PC-9 (cell line): ENCODE measurements around the gene XXYLT1. TPM values are rescaled to one million over a fixed set of nuclear protein-coding genes. Genes with fewer than 3 reads are reported as not detected.

Experiments used
- BruUV-seq: library from RNA; stranded (reverse); fragments of 400-500 nt; replicated peaks from 2 replicates; lab custom pipeline; 2021; lab: Mats Ljungman, UMichigan
- CTCF ChIA-PET: fragments of 300-600 bp; sonication (Branson Sonifier 250); formaldehyde crosslinking; loops from one replicate; lab custom pipeline; 2022; ENCODE audit warnings: antibody characterized with exemption; lab: Charles Lee
- POLR2A ChIA-PET: fragments of 300-600 bp; sonication (Branson Sonifier 250); formaldehyde crosslinking; loops from one replicate; lab custom pipeline; 2022; ENCODE audit warnings: antibody characterized with exemption; ENCODE audit not compliant: unreplicated experiment; lab: Charles Lee
- DNase-seq, 2 experiments: peaks; one replicate each; pipeline versions ENCODE4 v3.0.0 to v3.0.0-alpha.2; 2015 to 2022; ENCODE audit warnings: mixed read lengths in 1 of 2
- H2AFZ ChIP-seq: fragments of 200-600 bp; sonication (generic); 2 replicates; pipeline ENCODE4 v1.8.1; 2017; ENCODE audit warnings: antibody characterized with exemption
- H3F3A ChIP-seq: fragments of 200-600 bp; sonication (generic); 2 replicates; pipeline ENCODE4 v1.8.1; 2017; ENCODE audit warnings: antibody characterized with exemption, mild to moderate bottlenecking, low read depth; ENCODE audit not compliant: insufficient read depth
- H3K27ac ChIP-seq: fragments of 200-600 bp; sonication (generic); 2 replicates; pipeline ENCODE4 v1.6.1; 2016; ENCODE audit warnings: mixed run types
- H3K27me3 ChIP-seq: fragments of 200-600 bp; sonication (generic); 2 replicates; pipeline ENCODE4 v1.6.1; 2016; ENCODE audit warnings: low read depth, mixed run types; ENCODE audit not compliant: insufficient read depth
- H3K36me3 ChIP-seq: fragments of 200-600 bp; sonication (generic); 2 replicates; pipeline ENCODE4 v1.6.1; 2016; ENCODE audit warnings: low read depth, mixed run types
- H3K4me1 ChIP-seq: fragments of 200-600 bp; sonication (generic); replicated peaks from 2 replicates; pipeline ENCODE4 v1.6.1; 2016; ENCODE audit warnings: mixed run types; ENCODE audit not compliant: insufficient read depth
- H3K4me2 ChIP-seq: fragments of 200-600 bp; sonication (generic); 2 replicates; pipeline ENCODE4 v1.6.1; 2017; ENCODE audit warnings: mixed run types
- H3K4me3 ChIP-seq: fragments of 200-600 bp; sonication (generic); 2 replicates; pipeline ENCODE4 v1.6.1; 2016; ENCODE audit warnings: mixed run types
- H3K79me2 ChIP-seq: fragments of 200-600 bp; sonication (generic); 2 replicates; pipeline ENCODE4 v1.6.1; 2017; ENCODE audit warnings: low read depth, mixed run types
- H3K9me2 ChIP-seq: fragments of 200-600 bp; sonication (generic); 2 replicates; pipeline ENCODE4 v1.8.1; 2017; ENCODE audit warnings: mild to moderate bottlenecking; ENCODE audit not compliant: insufficient read depth
- H3K9me3 ChIP-seq: fragments of 200-600 bp; sonication (generic); 2 replicates; pipeline ENCODE4 v1.8.1; 2016; ENCODE audit warnings: low read depth; ENCODE audit not compliant: insufficient read depth
- H4K20me1 ChIP-seq: fragments of 200-600 bp; sonication (generic); 2 replicates; pipeline ENCODE4 v1.8.1; 2017; ENCODE audit not compliant: insufficient read depth
- CTCF ChIP-seq: fragments of 200-600 bp; sonication (generic); conservative IDR thresholded peaks from 2 replicates; pipeline ENCODE4 v1.6.1; 2017; ENCODE audit warnings: mixed run types, antibody characterized with exemption, mild to moderate bottlenecking, moderate library complexity
- EZH2 ChIP-seq: fragments of 200-600 bp; sonication (generic); IDR thresholded peaks from 2 replicates; pipeline ENCODE4 v1.8.0; 2017; ENCODE audit warnings: antibody characterized with exemption, low read depth
- intact Hi-C: fragments of 100-400 bp; cut with micrococcal nuclease; formaldehyde crosslinking; loops from one replicate; pipeline ENCODE4 v1.10.0; 2022; ENCODE audit not compliant: unreplicated experiment
- total RNA-seq: library from RNA; stranded (reverse); gene quantifications from 2 replicates; pipeline ENCODE4 v1.2.3, GENCODE V29; 2021

XXYLT1 gene
- total RNA-seq, 1 experiment from 2014 or later = 13.3 TPM

GRCh38 chr3:195238586-195239118 is 32.3 kb downstream of the XXYLT1 start:
- BruUV-seq = no TSS peak
- POLR2A ChIA-PET = no interaction called here
- H2AFZ ChIP-seq = no peak overlapping the region
- no peak overlapping the region for H3K4me3 ChIP-seq
- H3K9me2 ChIP-seq = no peaks in the 10 kb centered on the region
- H3K4me1 ChIP-seq = no peaks in the 10 kb centered on the region
- H3K4me2 ChIP-seq = no peak overlapping the region
- H3K79me2 ChIP-seq = no peaks in the 10 kb centered on the region
- H3F3A ChIP-seq = no peaks in the 10 kb centered on the region
- intact Hi-C loops = no loop called here
- DNase-seq = no peak
- no peak overlapping the region for H3K27ac ChIP-seq
- TF ChIP-seq EZH2 (no peak), CTCF (no peak)
- CTCF ChIA-PET = no interaction called here
- H4K20me1 ChIP-seq = no peaks in the 10 kb centered on the region
- H3K9me3 ChIP-seq = 0 out of 2 replicates have a peak, but pooled peaks cover 4% of the 10 kb centered on the region
- H3K36me3 ChIP-seq = no peaks in the 10 kb centered on the region
- H3K27me3 ChIP-seq = no peaks in the 10 kb centered on the region

GRCh38 chr3:195238081-195238571 is 32.8 kb downstream of the XXYLT1 start:
- H3F3A ChIP-seq = no peaks in the 10 kb centered on the region
- H3K27ac ChIP-seq = no peak overlapping the region
- no peaks in the 10 kb centered on the region for H3K79me2 ChIP-seq
- no peak for DNase-seq
- ChIA-PET POLR2A (no interaction called here), CTCF (no interaction called here)
- no peaks in the 10 kb centered on the region for H4K20me1 ChIP-seq
- H3K27me3 ChIP-seq = no peaks in the 10 kb centered on the region
- H3K9me3 ChIP-seq = 0 out of 2 replicates have a peak, but pooled peaks cover 4% of the 10 kb centered on the region
- no peaks in the 10 kb centered on the region for H3K4me1 ChIP-seq
- no peaks in the 10 kb centered on the region for H3K9me2 ChIP-seq
- H3K36me3 ChIP-seq = no peaks in the 10 kb centered on the region
- H3K4me3 ChIP-seq = no peak overlapping the region
- no peak overlapping the region for H2AFZ ChIP-seq
- no peak overlapping the region for H3K4me2 ChIP-seq
- BruUV-seq = no TSS peak
- intact Hi-C loops = no loop called here
- TF ChIP-seq CTCF (no peak), EZH2 (no peak)

- no peak overlapping the region for H3K27ac ChIP-seq
- no peaks in the 10 kb centered on the region for H3K36me3 ChIP-seq
- no peaks in the 10 kb centered on the region for H3K79me2 ChIP-seq
- H3K9me2 ChIP-seq = no peaks in the 10 kb centered on the region
- no peaks in the 10 kb centered on the region for H4K20me1 ChIP-seq
- no peak for TF ChIP-seq CTCF
- no peak for TF ChIP-seq EZH2
- H3K4me3 ChIP-seq = no peak overlapping the region
- no peak overlapping the region for H3K4me2 ChIP-seq
- DNase-seq = no peak
- no peaks in the 10 kb centered on the region for H3F3A ChIP-seq
- intact Hi-C loops = no loop called here
- ChIA-PET CTCF (no interaction called here), POLR2A (no interaction called here)
- no TSS peak for BruUV-seq
- H3K4me1 ChIP-seq = no peaks in the 10 kb centered on the region
- 0 out of 2 replicates have a peak, but pooled peaks cover 4% of the 10 kb centered on the region for H3K9me3 ChIP-seq
- H3K27me3 ChIP-seq = no peaks in the 10 kb centered on the region
- H2AFZ ChIP-seq = no peak overlapping the region
Measured at GRCh38 chr3:195236801-195237570, 34.0 kb downstream of the XXYLT1 start.
